AG20443 (cell line): ENCODE results near the gene CBY2.
"Not testable (repeated sequence)": the region's sequence is repeated elsewhere in the genome, so short reads cannot be mapped to it uniquely, and the experiment has no call there.

Experiments
- DNase-seq: peaks from one replicate; pipeline ENCODE4 v3.0.0; 2012; ENCODE audit warnings: low spot score, mixed read lengths

CBY2 gene

GRCh38 chr13:45748941-45749759, 47.0 kb downstream of the CBY2 start:
- no peak for DNase-seq

GRCh38 chr13:45750566-45750965, 48.4 kb downstream of the CBY2 start:
- no peak for DNase-seq

GRCh38 chr13:45751885-45752284, 49.8 kb downstream of the CBY2 start:
- no peak for DNase-seq

GRCh38 chr13:45752510-45752909, 50.4 kb downstream of the CBY2 start:
- no peak for DNase-seq

GRCh38 chr13:45756498-45756897, 54.4 kb downstream of the CBY2 start:
- not testable (repeated sequence) for DNase-seq

GRCh38 chr13:45757589-45757988, 55.5 kb downstream of the CBY2 start:
- not testable (repeated sequence) for DNase-seq

GRCh38 chr13:45763419-45763818, 61.3 kb downstream of the CBY2 start:
- DNase-seq, result no peak
